Thyroid gland (tissue), 4 donors: Measurements from ENCODE around the gene SMARCAL1. TPM values are rescaled to one million over a fixed set of nuclear protein-coding genes. Genes with fewer than 3 reads are reported as not detected.

ENCODE experiments used
- DNase-seq, 2 donors: peaks; one replicate each; pipeline ENCODE4 v3.0.0-alpha.2; 2019
- H3K27ac ChIP-seq, 3 donors: fragments of 200-600 bp; sonication (generic); 1 replicate in 2 of 3; 2 replicates in 1 of 3; pipeline ENCODE4 v1.5.1; 2016 to 2019; ENCODE audit warnings: mild to moderate bottlenecking in 1 of 3, moderate library complexity in 1 of 3
- H3K27me3 ChIP-seq: fragments of 200-600 bp; sonication (generic); one replicate; pipeline ENCODE4 v1.5.1; 2019
- H3K36me3 ChIP-seq, 2 donors: fragments of 200-600 bp; sonication (generic); one replicate each; pipeline ENCODE4 v1.5.1; 2016 to 2019
- H3K4me1 ChIP-seq, 2 donors: fragments of 200-600 bp; sonication (generic); one replicate each; pipeline ENCODE4 v1.5.1; 2017 to 2019
- H3K4me3 ChIP-seq, 3 donors: fragments of 200-600 bp; sonication (generic); replicated peaks in 1 of 3; 1 replicate in 2 of 3; 2 replicates in 1 of 3; pipeline ENCODE4 v1.5.1; 2016; ENCODE audit warnings: mild to moderate bottlenecking in 1 of 3
- H3K9me3 ChIP-seq: fragments of 200-600 bp; sonication (generic); one replicate; pipeline ENCODE4 v1.5.1; 2017
- POLR2A ChIP-seq, 2 donors: fragments of 450-650 bp; IDR thresholded peaks; one replicate each; pipeline ENCODE4 v1.6.1; 2017; ENCODE audit warnings: antibody characterized with exemption in 2 of 2, mild to moderate bottlenecking in 2 of 2, moderate library complexity in 1 of 2
- WGBS, 2 donors: methylation state at CpG; one replicate each; pipeline ENCODE4 v1.1.5; 2017; 5-methylcytosine and 5-hydroxymethylcytosine counted together
- intact Hi-C: fragments of 100-400 bp; cut with DNase I; formaldehyde crosslinking; loops from one replicate; pipeline ENCODE4 v1.15.1; 2023
- total RNA-seq, 4 donors: library from RNA; depleted of rRNA; stranded (reverse); fragments of >200 nt; gene quantifications; one replicate each; pipeline ENCODE4 v1.2.3, GENCODE V29; 2016
- TF ChIP-seq, protein P1 (sequence below), 6 experiments: fragments of 200-600 bp in 3 of 6; fragments of 450-650 bp in 3 of 6; sonication (generic) in 3 of 6; IDR thresholded peaks; one replicate each; pipeline ENCODE4 v1.5.1; 2016 to 2019; ENCODE audit warnings: antibody characterized with exemption in 6 of 6, mild to moderate bottlenecking in 2 of 6, inconsistent platforms in 1 of 6, moderate library complexity in 1 of 6

SMARCAL1 gene
- total RNA-seq, 4 donors from 2014 or later: 19.5 to 31.4 (median 24.6) TPM

GRCh38 chr2:216504376-216504762 is 92.1 kb downstream of the SMARCAL1 start:
- WGBS, 2 donors: 79 to 90% methylated on average over 1 of the region's 1 CpG

DNA sequence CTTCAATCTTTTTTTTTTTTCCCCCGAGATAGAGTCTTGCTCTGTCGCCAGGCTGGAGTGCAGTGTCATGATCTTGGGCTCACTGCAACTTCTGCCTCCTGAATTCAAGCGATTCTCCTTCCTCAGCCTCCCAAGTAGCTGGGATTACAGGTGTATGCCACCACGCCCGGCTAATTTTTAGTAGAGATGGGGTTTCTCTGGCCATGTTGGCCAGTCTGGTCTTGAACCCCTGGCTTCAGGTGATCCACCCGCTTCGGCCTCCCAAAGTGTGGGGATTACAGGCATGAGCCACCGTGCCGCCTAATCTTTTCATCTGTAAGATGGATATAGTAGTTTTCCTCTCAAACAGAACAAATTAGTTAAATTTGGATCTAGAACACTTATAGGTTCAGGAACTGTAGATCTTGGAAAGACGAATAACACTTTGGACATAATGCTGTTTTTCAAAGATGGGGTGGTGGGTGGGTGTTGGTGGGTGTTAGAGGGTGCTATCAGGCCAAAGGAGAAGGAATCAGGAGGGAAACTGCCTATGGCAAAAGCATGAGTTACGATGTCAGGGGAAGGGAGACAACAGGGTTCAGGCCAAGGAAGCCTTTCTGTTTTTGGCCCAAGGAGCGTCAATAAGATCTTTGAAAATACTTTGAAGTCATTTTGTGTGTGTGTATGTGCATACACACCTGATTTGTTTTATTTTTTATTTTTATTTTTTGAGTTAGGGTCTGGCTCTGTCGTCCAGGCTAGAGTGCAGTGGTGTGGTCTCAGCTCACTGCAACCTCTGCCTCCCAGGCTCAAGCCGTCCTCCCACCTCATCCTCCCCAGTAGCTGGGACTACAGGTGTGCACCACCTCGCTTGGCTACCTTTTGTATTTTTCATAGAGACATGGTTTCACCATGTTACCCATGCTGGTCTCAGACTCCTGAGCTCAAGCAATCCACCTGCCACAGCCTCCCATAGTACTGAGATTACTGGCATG is 93.1 kb downstream of the SMARCAL1 start:
- WGBS, 2 donors: 96 to 97% methylated on average over 15 of the region's 15 CpGs
- Histone ChIP-seq H3K9me3 (no peaks in the 10 kb centered on the region), H3K27me3 (no peaks in the 10 kb centered on the region), H3K4me3 (no peak overlapping the region), H3K36me3 (peaks cover 29 to 34% of the 10 kb centered on the region in 2 donors), H3K27ac (no peak overlapping the region), H3K4me1 (peaks cover under 1 to 3% of the 10 kb centered on the region in 2 donors)
- intact Hi-C loops: no loop called here
- no peak for TF ChIP-seq POLR2A (IDR thresholded peaks at IDR 0.05)
- TF ChIP-seq, protein P1, sequence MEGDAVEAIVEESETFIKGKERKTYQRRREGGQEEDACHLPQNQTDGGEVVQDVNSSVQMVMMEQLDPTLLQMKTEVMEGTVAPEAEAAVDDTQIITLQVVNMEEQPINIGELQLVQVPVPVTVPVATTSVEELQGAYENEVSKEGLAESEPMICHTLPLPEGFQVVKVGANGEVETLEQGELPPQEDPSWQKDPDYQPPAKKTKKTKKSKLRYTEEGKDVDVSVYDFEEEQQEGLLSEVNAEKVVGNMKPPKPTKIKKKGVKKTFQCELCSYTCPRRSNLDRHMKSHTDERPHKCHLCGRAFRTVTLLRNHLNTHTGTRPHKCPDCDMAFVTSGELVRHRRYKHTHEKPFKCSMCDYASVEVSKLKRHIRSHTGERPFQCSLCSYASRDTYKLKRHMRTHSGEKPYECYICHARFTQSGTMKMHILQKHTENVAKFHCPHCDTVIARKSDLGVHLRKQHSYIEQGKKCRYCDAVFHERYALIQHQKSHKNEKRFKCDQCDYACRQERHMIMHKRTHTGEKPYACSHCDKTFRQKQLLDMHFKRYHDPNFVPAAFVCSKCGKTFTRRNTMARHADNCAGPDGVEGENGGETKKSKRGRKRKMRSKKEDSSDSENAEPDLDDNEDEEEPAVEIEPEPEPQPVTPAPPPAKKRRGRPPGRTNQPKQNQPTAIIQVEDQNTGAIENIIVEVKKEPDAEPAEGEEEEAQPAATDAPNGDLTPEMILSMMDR (IDR thresholded peaks at IDR 0.05): no peak
- no peak for DNase-seq

More at GRCh38 chr2:216504376-216504762, 92.1 kb downstream of the SMARCAL1 start:
- Histone ChIP-seq H3K27ac (no peak overlapping the region), H3K9me3 (no peaks in the 10 kb centered on the region), H3K36me3 (peaks cover 36 to 44% of the 10 kb centered on the region in 2 donors), H3K27me3 (no peaks in the 10 kb centered on the region), H3K4me3 (no peak overlapping the region), H3K4me1 (peaks cover 11 to 13% of the 10 kb centered on the region in 2 donors)
- intact Hi-C loops: no loop called here
- TF ChIP-seq, protein P1 (IDR thresholded peaks at IDR 0.05): no peak
- no peak for TF ChIP-seq POLR2A (IDR thresholded peaks at IDR 0.05)
- DNase-seq: no peak

GRCh38 chr2:216507220-216508160 is 95.2 kb downstream of the SMARCAL1 start:
- no peak for TF ChIP-seq POLR2A (IDR thresholded peaks at IDR 0.05)
- TF ChIP-seq, protein P1 (IDR thresholded peaks at IDR 0.05): no peak
- WGBS, 2 donors: 81 to 90% methylated on average over 5 of the region's 5 CpGs
- H3K4me1 ChIP-seq: no peaks in the 10 kb centered on the region
- intact Hi-C loops: no loop called here
- no peak overlapping the region for H3K27ac ChIP-seq
- no peaks in the 10 kb centered on the region for H3K27me3 ChIP-seq
- H3K4me3 ChIP-seq: no peak overlapping the region
- DNase-seq: no peak
- peaks cover 11 to 14% of the 10 kb centered on the region in 2 donors for H3K36me3 ChIP-seq
- no peaks in the 10 kb centered on the region for H3K9me3 ChIP-seq

GRCh38 chr2:216508229-216508628 is 95.9 kb downstream of the SMARCAL1 start:
- Histone ChIP-seq H3K4me3 (no peak overlapping the region), H3K9me3 (no peaks in the 10 kb centered on the region), H3K4me1 (no peaks in the 10 kb centered on the region), H3K36me3 (peaks cover 4 to 7% of the 10 kb centered on the region in 2 donors), H3K27me3 (no peaks in the 10 kb centered on the region), H3K27ac (no peak overlapping the region)
- intact Hi-C loops: no loop called here
- TF ChIP-seq POLR2A (IDR thresholded peaks at IDR 0.05): no peak
- TF ChIP-seq, protein P1 (IDR thresholded peaks at IDR 0.05): no peak
- WGBS, 2 donors: 88 to 95% methylated on average over 1 of the region's 1 CpG
- DNase-seq: no peak
